HEK293T (cell line): ENCODE results near the gene CHMP3.

Experiments
- ARNT ChIP-seq: fragments of 450-650 bp; IDR thresholded peaks from 2 replicates; pipeline ENCODE4 v1.6.1; 2017; ENCODE audit warnings: mild to moderate bottlenecking
- BHLHE40 ChIP-seq: fragments of 450-650 bp; IDR thresholded peaks from 2 replicates; pipeline ENCODE4 v1.6.1; 2016; ENCODE audit warnings: mild to moderate bottlenecking, moderate library complexity, borderline replicate concordance
- CTBP1 ChIP-seq: fragments of 450-650 bp; IDR thresholded peaks from 2 replicates; pipeline ENCODE4 v1.6.1; 2016; ENCODE audit warnings: borderline replicate concordance
- FOXA1 ChIP-seq: fragments of 450-650 bp; IDR thresholded peaks from 2 replicates; pipeline ENCODE4 v1.6.1; 2016; ENCODE audit warnings: mild to moderate bottlenecking
- FOXK2 ChIP-seq: fragments of 450-650 bp; IDR thresholded peaks from 2 replicates; pipeline ENCODE4 v1.6.1; 2016; ENCODE audit warnings: mild to moderate bottlenecking
- FOXM1 ChIP-seq: fragments of 450-650 bp; IDR thresholded peaks from 2 replicates; pipeline ENCODE4 v1.6.1; 2017; ENCODE audit warnings: mild to moderate bottlenecking, borderline replicate concordance
- LEF1 ChIP-seq: fragments of 450-650 bp; IDR thresholded peaks from 2 replicates; pipeline ENCODE4 v1.6.1; 2017; ENCODE audit warnings: mild to moderate bottlenecking, borderline replicate concordance
- PKNOX1 ChIP-seq: fragments of 450-650 bp; IDR thresholded peaks from 2 replicates; pipeline ENCODE4 v1.6.1; 2016
- SP1 ChIP-seq: fragments of 450-650 bp; IDR thresholded peaks from 2 replicates; pipeline ENCODE4 v1.6.1; 2017
- SUZ12 ChIP-seq: fragments of 450-650 bp; IDR thresholded peaks from 2 replicates; pipeline ENCODE4 v1.6.1; 2016; ENCODE audit warnings: mild to moderate bottlenecking
- TARDBP ChIP-seq: fragments of 450-650 bp; IDR thresholded peaks from 2 replicates; pipeline ENCODE4 v1.6.1; 2016
- ZNF384 ChIP-seq: fragments of 450-650 bp; IDR thresholded peaks from 2 replicates; pipeline ENCODE4 v1.6.1; 2016

DNA sequence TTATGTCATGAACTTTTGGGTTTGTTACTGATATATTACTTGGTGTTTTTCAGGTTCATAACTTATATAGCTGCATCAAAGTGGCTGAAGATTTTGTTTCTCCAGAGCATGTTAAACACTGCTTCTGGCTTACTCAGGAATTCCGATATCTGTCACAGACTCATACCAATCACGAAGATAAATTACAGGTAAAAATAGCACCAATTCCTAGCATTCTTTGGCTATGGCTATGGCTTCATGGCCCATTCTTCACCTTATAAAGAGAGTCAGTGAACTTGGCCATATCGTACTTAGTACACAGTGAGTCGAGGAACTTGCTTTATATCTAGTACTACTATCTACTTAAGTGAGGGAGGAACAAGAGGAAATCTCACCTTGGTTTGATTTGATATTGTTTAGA, 72.2 kb downstream of the CHMP3 start:
- TF ChIP-seq TARDBP (no peak), ZNF384 (no peak), FOXA1 (no peak), BHLHE40 (no peak), LEF1 (no peak), FOXM1 (no peak), FOXK2 (no peak), PKNOX1 (no peak), SUZ12 (no peak), ARNT (no peak), SP1 (no peak), CTBP1 (no peak)
